HepG2 (cell line): ENCODE results near the gene FHDC1. TPM values are rescaled to one million over a fixed set of nuclear protein-coding genes. Genes with fewer than 3 reads are reported as not detected.

Experiments used
- ATAC-seq: fragments of 200-7000 bp; cut with Tn5 transposase; 3 replicates; pipeline ENCODE4 v1.9.1; 2020; ENCODE audit warnings: mild to moderate bottlenecking, moderate library complexity
- BruUV-seq: library from RNA; stranded (reverse); fragments of 400-500 nt; replicated peaks from 2 replicates; lab custom pipeline; 2021; lab: Mats Ljungman, UMichigan
- CTCF ChIA-PET: fragments of 300-600 bp; formaldehyde crosslinking; extraction: SDS; loops from one replicate; lab custom pipeline; 2021; ENCODE audit warnings: low total read pairs, inconsistent platforms, low intra/inter-chr PET ratio; lab: Yijun Ruan, JAX
- POLR2A ChIA-PET: fragments of 350-600 bp; sonication (Branson Sonifier 250); formaldehyde crosslinking; loops from one replicate; lab custom pipeline; 2020; ENCODE audit warnings: antibody characterized with exemption, inconsistent platforms; lab: Yijun Ruan, JAX
- DNase-seq: peaks from one replicate; pipeline ENCODE4 v3.0.0-alpha.2; 2015; ENCODE audit warnings: low spot score
- FAIRE-seq: peaks from 3 replicates; lab custom pipeline; 2011; peaks lifted over from hg19 to GRCh38; lab: Jason Lieb, UNC
- H2AFZ ChIP-seq: one replicate; pipeline ENCODE4 v1.6.1; 2011; ENCODE audit warnings: low read length, inconsistent platforms
- H3K27ac ChIP-seq: fragments of 300-600 bp; 3 replicates; pipeline ENCODE4 v1.8.0; 2011; ENCODE audit warnings: mixed run types, mild to moderate bottlenecking, mixed read lengths, low read length, inconsistent platforms; ENCODE audit not compliant: insufficient read depth; ENCODE audit errors: extremely low read length
- H3K27me3 ChIP-seq, 2 experiments: fragments of 200-600 bp in 1 of 2; 2 replicates in 1 of 2; 3 replicates in 1 of 2; pipeline versions ENCODE4 v1.6.0 to v1.8.0; 2011; ENCODE audit warnings: low read length in 2 of 2, mild to moderate bottlenecking in 2 of 2, moderate library complexity in 2 of 2, inconsistent platforms in 1 of 2; ENCODE audit not compliant: insufficient read depth in 2 of 2, control insufficient read depth in 1 of 2
- H3K36me3 ChIP-seq, 2 experiments: fragments of 200-600 bp in 1 of 2; replicated peaks in 1 of 2; 2 replicates in 1 of 2; 3 replicates in 1 of 2; pipeline versions ENCODE4 v1.5.1 to v1.8.0; 2011; ENCODE audit warnings: low read length in 2 of 2, inconsistent platforms in 1 of 2; ENCODE audit not compliant: insufficient read depth in 2 of 2, control insufficient read depth in 1 of 2
- H3K4me1 ChIP-seq: 2 replicates; pipeline ENCODE4 v1.5.1; 2012; ENCODE audit warnings: low read length, inconsistent platforms; ENCODE audit not compliant: insufficient read depth
- H3K4me2 ChIP-seq: 2 replicates; pipeline ENCODE4 v1.6.0; 2011; ENCODE audit warnings: low read depth, low read length, inconsistent platforms
- H3K4me3 ChIP-seq, 3 experiments: fragments of 200-600 bp in 1 of 3; sonication (generic), shearing (Covaris generic) in 1 of 3; replicated peaks in 1 of 3; 2 replicates each; pipeline ENCODE4 v1.5.1; 2011 to 2016; ENCODE audit warnings: low read length in 3 of 3, inconsistent platforms in 2 of 3, low read depth in 2 of 3, mild to moderate bottlenecking in 2 of 3, control low read depth in 1 of 3, mixed read lengths in 1 of 3; ENCODE audit not compliant: insufficient read depth in 1 of 3
- H3K79me2 ChIP-seq: one replicate; pipeline ENCODE4 v1.6.1; 2011; ENCODE audit warnings: low read length, inconsistent platforms; ENCODE audit not compliant: insufficient read depth
- H3K9ac ChIP-seq: 2 replicates; pipeline ENCODE4 v1.6.0; 2011; ENCODE audit warnings: mild to moderate bottlenecking, low read depth, low read length, inconsistent platforms; ENCODE audit not compliant: insufficient read depth
- H3K9me3 ChIP-seq: 2 replicates; pipeline ENCODE4 v1.5.1; 2012; ENCODE audit warnings: mild to moderate bottlenecking, low read length
- H4K20me1 ChIP-seq: 2 replicates; pipeline ENCODE4 v1.6.0; 2011; ENCODE audit warnings: inconsistent platforms, mild to moderate bottlenecking, low read length, moderate library complexity; ENCODE audit not compliant: insufficient read depth
- CAMTA2 ChIP-seq: sonication (generic); formaldehyde crosslinking; IDR thresholded peaks from 2 replicates; pipeline ENCODE4 v1.4.0; 2020; ENCODE audit warnings: mild to moderate bottlenecking, missing genetic modification reagents, borderline replicate concordance
- CHD4 ChIP-seq: fragments of 200-600 bp; sonication (generic); IDR thresholded peaks from 2 replicates; pipeline ENCODE4 v1.7.0; 2017; ENCODE audit warnings: mild to moderate bottlenecking, low read length, borderline replicate concordance
- ELF3 ChIP-seq: IDR thresholded peaks from 2 replicates; pipeline ENCODE4 v1.6.1; 2016; ENCODE audit warnings: missing genetic modification reagents, missing compliant biosample characterization
- FLYWCH1 ChIP-seq: sonication (generic); formaldehyde crosslinking; IDR thresholded peaks from 2 replicates; pipeline ENCODE4 v1.8.1; 2023; ENCODE audit warnings: mild to moderate bottlenecking, missing genetic modification reagents
- IRF2 ChIP-seq: IDR thresholded peaks from 2 replicates; pipeline ENCODE4 v1.6.1; 2018; ENCODE audit warnings: missing genetic modification reagents, missing compliant biosample characterization
- LRRFIP1 ChIP-seq: sonication (generic); formaldehyde crosslinking; conservative IDR thresholded peaks from 2 replicates; pipeline ENCODE4 v1.4.0; 2020; ENCODE audit warnings: missing genetic modification reagents
- MAX ChIP-seq: IDR thresholded peaks from 2 replicates; pipeline ENCODE4 v1.6.1; 2012; ENCODE audit warnings: inconsistent platforms
- PPARG ChIP-seq: conservative IDR thresholded peaks from 2 replicates; pipeline ENCODE4 v1.6.1; 2016; ENCODE audit warnings: missing biosample characterization, missing genetic modification reagents
- RFX3 ChIP-seq: IDR thresholded peaks from 2 replicates; pipeline ENCODE4 v1.6.1; 2016; ENCODE audit warnings: missing biosample characterization, missing genetic modification reagents
- RNF2 ChIP-seq: fragments of 450-650 bp; conservative IDR thresholded peaks from 2 replicates; pipeline ENCODE4 v1.6.1; 2016; ENCODE audit warnings: low read depth
- SALL2 ChIP-seq: sonication (generic); formaldehyde crosslinking; IDR thresholded peaks from 2 replicates; pipeline ENCODE4 v1.8.1; 2023; ENCODE audit warnings: mild to moderate bottlenecking, missing genetic modification reagents, inconsistent platforms
- TRIM24 ChIP-seq: sonication (generic); formaldehyde crosslinking; IDR thresholded peaks from 2 replicates; pipeline ENCODE4 v1.8.0; 2022; ENCODE audit warnings: mild to moderate bottlenecking, missing genetic modification reagents
- ZEB1 ChIP-seq: IDR thresholded peaks from 2 replicates; pipeline ENCODE4 v1.6.1; 2012; ENCODE audit warnings: mild to moderate bottlenecking, low read depth, inconsistent platforms; ENCODE audit not compliant: insufficient replicate concordance
- ZNF160 ChIP-seq: sonication (generic); formaldehyde crosslinking; IDR thresholded peaks from 2 replicates; pipeline ENCODE4 v1.8.0; 2022; ENCODE audit warnings: mild to moderate bottlenecking, inconsistent platforms, missing genetic modification reagents
- ZNF230 ChIP-seq: sonication (generic); formaldehyde crosslinking; IDR thresholded peaks from 2 replicates; pipeline ENCODE4 v1.4.0; 2020; ENCODE audit warnings: mild to moderate bottlenecking, missing genetic modification reagents
- ZNF264 ChIP-seq: sonication (generic); formaldehyde crosslinking; IDR thresholded peaks from 2 replicates; pipeline ENCODE4 v1.4.0; 2020; ENCODE audit warnings: missing genetic modification reagents
- ZNF337 ChIP-seq: sonication (generic); formaldehyde crosslinking; IDR thresholded peaks from 2 replicates; pipeline ENCODE4 v1.5.1; 2020; ENCODE audit warnings: missing genetic modification reagents, low read depth, mild to moderate bottlenecking, borderline replicate concordance
- ZNF44 ChIP-seq: sonication (generic); formaldehyde crosslinking; IDR thresholded peaks from 2 replicates; pipeline ENCODE4 v1.5.1; 2020; ENCODE audit warnings: mild to moderate bottlenecking, missing genetic modification reagents
- ZNF816 ChIP-seq: sonication (generic); formaldehyde crosslinking; IDR thresholded peaks from 2 replicates; pipeline ENCODE4 v1.8.0; 2022; ENCODE audit warnings: missing genetic modification reagents, mild to moderate bottlenecking, borderline replicate concordance
- WGBS: methylation state at CpG from one replicate; pipeline ENCODE4 v1.1.6; 2017; ENCODE audit warnings: low lambda C conversion rate; 5-methylcytosine and 5-hydroxymethylcytosine counted together
- in situ Hi-C: cut with HindIII; loops from 2 replicates; pipeline ENCODE4 v1.10.0; 2017; ENCODE audit warnings: low pct_unique_long_range_greater_than_20kb; ENCODE audit not compliant: extremely low pct_ligation_motif_present
- intact Hi-C: fragments of 100-400 bp; cut with micrococcal nuclease; formaldehyde crosslinking; loops from one replicate; pipeline ENCODE4 v1.10.0; 2022; ENCODE audit not compliant: unreplicated experiment
- polyA plus RNA-seq, 8 experiments: library from polyadenylated mRNA; depleted of rRNA in 3 of 8; stranded (reverse) in 7 of 8; unstranded in 1 of 8; fragments of >200 nt; fragmentation: Illumina TruSeq in 4 of 8; extraction: Trizol in 4 of 8; gene quantifications; 2 replicates each; pipeline versions ENCODE4 v1.2.1 to v1.2.3, GENCODE V29; 2011 to 2016; ENCODE audit warnings: low read depth in 4 of 8, missing spikeins in 1 of 8, mixed read lengths in 1 of 8; ENCODE audit not compliant: insufficient read depth in 1 of 8
- total RNA-seq, 5 experiments: library from RNA; depleted of rRNA; stranded (reverse); fragments of >200 nt; fragmentation: Illumina TruSeq; extraction: Trizol; gene quantifications; 2 replicates each; pipeline ENCODE4 v1.2.3, GENCODE V29; 2016; ENCODE audit warnings: low read depth in 1 of 5

Gene FHDC1
- total and polyA plus RNA-seq, 2 of the 13 experiments (the other 11 are each of a cell fraction or from before 2014, with no cell fraction given): 0.07 to 0.15 TPM

GRCh38 chr4:152991398-152991797, 55.3 kb downstream of the FHDC1 start:
- 52% methylated on average over 3 of the region's 3 CpGs for WGBS
- no peak for FAIRE-seq

More at GRCh38 chr4:152991398-152991797, 55.3 kb downstream of the FHDC1 start:
- no peak overlapping the region for H2AFZ ChIP-seq
- no peak overlapping the region for H3K4me3 ChIP-seq
- no peak overlapping the region for H3K4me2 ChIP-seq
- TF ChIP-seq MAX (no peak), ZNF44 (no peak), ELF3 (CRISPR knock-in tag) (no peak), RFX3 (CRISPR knock-in tag) (no peak), SALL2 (no peak), TRIM24 (CRISPR knock-in tag) (no peak), CAMTA2 (no peak), RNF2 (no peak), FLYWCH1 (no peak), IRF2 (CRISPR knock-in tag) (no peak), ZNF816 (CRISPR knock-in tag) (no peak), ZNF230 (CRISPR knock-in tag) (no peak), ZNF337 (CRISPR knock-in tag) (no peak), ZNF160 (no peak), CHD4 (no peak), PPARG (CRISPR knock-in tag) (no peak), ZNF264 (CRISPR knock-in tag) (no peak), LRRFIP1 (CRISPR knock-in tag) (no peak), ZEB1 (no peak)
- no peaks in the 10 kb centered on the region for H3K9me3 ChIP-seq
- ChIA-PET CTCF (no interaction called here), POLR2A (no interaction called here)
- in situ Hi-C loops (no loop called here), intact Hi-C loops (no loop called here)
- no peak overlapping the region for H3K27ac ChIP-seq
- no peaks in the 10 kb centered on the region for H4K20me1 ChIP-seq
- no peaks in the 10 kb centered on the region for H3K36me3 ChIP-seq
- no peak for DNase-seq
- peaks cover 1 to 14% of the 10 kb centered on the region in 2 experiments; a peak in 3 of 5 replicates for H3K27me3 ChIP-seq
- H3K79me2 ChIP-seq: no peaks in the 10 kb centered on the region
- ATAC-seq: no peak
- H3K9ac ChIP-seq: no peak overlapping the region
- peaks cover 8% of the 10 kb centered on the region; the same call in 1 of the 2 replicates for H3K4me1 ChIP-seq
- no TSS peak for BruUV-seq
